AG04449 (cell line): ENCODE data around the gene EPHA8.

Source experiments
- CTCF ChIA-PET: fragments of 350-600 bp; formaldehyde crosslinking; extraction: SDS; loops from one replicate; lab custom pipeline; 2021; ENCODE audit warnings: antibody characterized with exemption; lab: Yijun Ruan, JAX
- POLR2A ChIA-PET: fragments of 400-600, 350-600 bp; formaldehyde crosslinking; extraction: SDS; loops from one replicate; lab custom pipeline; 2020; ENCODE audit warnings: antibody characterized with exemption, inconsistent platforms; lab: Yijun Ruan, JAX
- DNase-seq: peaks from one replicate; pipeline ENCODE4 v3.0.0-alpha.2; 2010; ENCODE audit warnings: low read depth, low spot score
- H3K4me3 ChIP-seq: 2 replicates; pipeline ENCODE4 v1.5.1; 2011; ENCODE audit warnings: low read depth, mild to moderate bottlenecking, control low read depth, low read length
- CTCF ChIP-seq: IDR thresholded peaks from one replicate; pipeline ENCODE4 v1.5.1; 2011; ENCODE audit warnings: mild to moderate bottlenecking, moderate library complexity, low read length, control low read depth, inconsistent platforms; ENCODE audit not compliant: insufficient read depth; ENCODE audit errors: missing control alignments

Gene EPHA8

GRCh38 chr1:22613572-22613918 is 50.3 kb downstream of the EPHA8 start:
- POLR2A ChIA-PET = no interaction called here

DNA sequence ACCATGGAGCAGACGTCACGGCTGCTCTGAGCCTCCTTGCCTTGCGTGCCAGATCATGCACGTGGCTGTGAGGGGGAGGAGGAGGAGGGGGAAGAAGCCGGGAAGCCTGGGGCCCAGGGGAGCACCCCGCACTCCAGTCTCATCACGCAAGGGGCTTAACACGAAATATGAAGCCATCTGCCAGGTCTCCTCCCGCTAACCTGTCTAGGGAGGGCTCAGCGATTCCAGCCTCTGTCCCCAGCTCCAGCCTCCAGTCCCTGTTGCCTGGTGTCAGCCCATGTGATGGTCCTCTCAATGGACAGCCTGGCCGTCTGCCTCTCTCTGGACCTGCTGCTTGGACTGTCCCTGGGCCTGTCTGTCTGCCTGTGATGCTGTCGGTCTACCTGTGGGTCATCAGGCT is 50.7 kb downstream of the EPHA8 start:
- ChIA-PET POLR2A (no interaction called here), CTCF (no interaction called here)

More at GRCh38 chr1:22613572-22613918, 50.3 kb downstream of the EPHA8 start:
- TF ChIP-seq CTCF = no peak
- CTCF ChIA-PET = no interaction called here
- H3K4me3 ChIP-seq = no peak overlapping the region
- no peak for DNase-seq

GRCh38 chr1:22615886-22616285 is 52.6 kb downstream of the EPHA8 start:
- no peak for TF ChIP-seq CTCF
- no peak for DNase-seq
- no peak overlapping the region for H3K4me3 ChIP-seq
- POLR2A ChIA-PET = no interaction called here
- CTCF ChIA-PET = interaction anchor here (0.8 kb wide), 1 partner anchor 199 kb away, joined by 3 read pairs; no protein-coding TSS in a partner anchor

More for the DNA sequence above, 50.7 kb downstream of the EPHA8 start:
- no peak for DNase-seq
- no peak for TF ChIP-seq CTCF
- no peak overlapping the region for H3K4me3 ChIP-seq

- POLR2A ChIA-PET = no interaction called here
These were observed 53.3 kb downstream of the EPHA8 start for GRCh38 chr1:22616571-22616970.

DNA sequence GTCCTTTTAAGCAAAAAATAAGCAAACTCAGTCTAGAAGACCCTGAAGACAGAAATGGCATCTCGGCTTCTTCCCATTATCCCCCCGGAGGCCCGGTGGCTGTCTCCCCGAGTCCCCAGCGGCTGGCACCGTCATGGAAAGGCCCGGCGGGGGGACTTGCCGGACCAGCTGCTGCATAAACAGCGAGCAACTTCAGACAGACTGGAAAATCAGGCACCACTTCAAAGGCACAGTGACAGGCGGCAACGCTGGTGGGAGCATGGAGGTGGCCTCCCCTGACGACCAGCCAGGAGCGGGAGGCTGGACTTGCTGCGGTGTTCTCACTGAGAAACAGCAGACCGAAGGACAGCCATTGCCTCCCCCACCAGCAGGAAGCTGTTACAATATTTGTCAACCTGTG is 54.8 kb downstream of the EPHA8 start:
- DNase-seq = no peak
- CTCF ChIA-PET = no interaction called here
- H3K4me3 ChIP-seq = no peak overlapping the region
- POLR2A ChIA-PET = no interaction called here
- no peak for TF ChIP-seq CTCF

More at GRCh38 chr1:22616571-22616970, 53.3 kb downstream of the EPHA8 start:
- CTCF ChIA-PET = no interaction called here
- no peak for DNase-seq
- no peak for TF ChIP-seq CTCF
- H3K4me3 ChIP-seq = no peak overlapping the region

DNA sequence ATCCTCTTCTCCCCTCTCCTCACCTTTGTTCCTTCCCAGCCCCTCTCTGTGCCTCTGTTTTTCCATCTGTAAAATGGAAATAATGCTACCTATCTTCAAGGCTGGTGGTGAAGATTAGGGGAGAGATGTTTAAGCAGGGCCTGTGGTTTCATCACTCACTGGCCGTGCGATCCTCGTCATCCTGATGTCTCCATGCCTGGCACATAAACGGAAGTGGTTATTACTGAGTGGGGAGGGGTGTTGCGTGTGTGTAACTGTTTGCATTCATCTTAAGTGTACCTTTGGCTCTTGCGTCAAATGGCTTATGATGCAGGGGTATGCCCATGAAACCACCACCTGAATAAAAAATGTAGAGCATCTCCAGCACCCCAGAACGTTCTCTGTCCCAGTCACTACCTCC is 56.0 kb downstream of the EPHA8 start:
- TF ChIP-seq CTCF = no peak
- H3K4me3 ChIP-seq = no peak overlapping the region
- DNase-seq = no peak
- POLR2A ChIA-PET = no interaction called here
- CTCF ChIA-PET = no interaction called here
